Stimulated activated CD8-positive, alpha-beta memory T cell treated with anti-CD3 and anti-CD28 coated beads, Interleukin-7, amount 100 ng/mL, for 1 hour (primary cell): ENCODE measurements around the gene KRI1.

Source experiments
- DNase-seq, 2 donors: peaks; one replicate each; pipeline ENCODE4 v3.0.0-alpha.2; 2020; ENCODE audit warnings: low read depth in 2 of 2

KRI1 gene

DNA sequence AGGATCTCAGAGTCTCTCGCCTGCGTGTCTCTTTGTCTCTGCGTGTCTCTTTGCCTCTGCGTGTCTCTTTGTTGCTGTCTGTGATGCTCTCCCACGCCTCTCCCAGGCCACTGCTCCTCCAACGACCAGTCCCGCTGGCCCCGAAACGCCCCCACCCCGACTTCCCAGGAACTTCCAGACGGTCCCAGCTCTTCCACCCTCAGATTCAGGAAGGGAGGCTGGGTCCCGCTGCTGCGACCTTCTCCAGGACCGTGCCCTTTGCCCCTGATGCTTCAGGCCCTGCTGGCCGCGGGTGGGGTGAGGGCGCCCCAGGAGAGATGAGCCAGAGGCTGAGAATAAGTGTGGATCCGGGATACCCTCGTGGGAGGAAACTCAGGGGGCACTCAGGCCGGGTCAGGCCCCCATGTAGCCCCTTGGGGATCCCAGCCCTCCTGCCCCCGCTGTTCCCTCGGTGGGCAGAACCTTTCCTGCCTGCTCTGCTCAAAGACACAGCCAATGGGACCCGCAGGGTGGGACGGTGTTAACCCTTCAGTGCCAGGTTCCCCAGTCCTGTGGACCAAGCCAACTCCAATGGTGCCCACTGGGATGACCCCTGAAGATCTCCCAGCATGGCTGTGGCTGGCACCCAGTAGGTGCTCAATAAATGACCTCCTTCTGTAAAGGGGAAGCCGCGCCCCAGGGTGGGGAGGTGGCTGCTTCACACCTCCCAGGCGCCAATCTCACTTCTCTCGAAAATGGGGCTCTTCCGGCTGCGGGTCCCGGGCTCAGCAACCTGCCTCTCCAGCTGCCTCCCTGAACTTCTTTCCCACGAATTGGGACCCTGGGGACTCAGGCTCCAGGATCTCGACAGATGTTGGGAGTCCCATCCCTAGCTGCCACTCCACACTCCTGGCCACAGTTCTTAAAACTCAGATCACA is 47.1 kb downstream of the KRI1 start:
- no peak for DNase-seq

DNA sequence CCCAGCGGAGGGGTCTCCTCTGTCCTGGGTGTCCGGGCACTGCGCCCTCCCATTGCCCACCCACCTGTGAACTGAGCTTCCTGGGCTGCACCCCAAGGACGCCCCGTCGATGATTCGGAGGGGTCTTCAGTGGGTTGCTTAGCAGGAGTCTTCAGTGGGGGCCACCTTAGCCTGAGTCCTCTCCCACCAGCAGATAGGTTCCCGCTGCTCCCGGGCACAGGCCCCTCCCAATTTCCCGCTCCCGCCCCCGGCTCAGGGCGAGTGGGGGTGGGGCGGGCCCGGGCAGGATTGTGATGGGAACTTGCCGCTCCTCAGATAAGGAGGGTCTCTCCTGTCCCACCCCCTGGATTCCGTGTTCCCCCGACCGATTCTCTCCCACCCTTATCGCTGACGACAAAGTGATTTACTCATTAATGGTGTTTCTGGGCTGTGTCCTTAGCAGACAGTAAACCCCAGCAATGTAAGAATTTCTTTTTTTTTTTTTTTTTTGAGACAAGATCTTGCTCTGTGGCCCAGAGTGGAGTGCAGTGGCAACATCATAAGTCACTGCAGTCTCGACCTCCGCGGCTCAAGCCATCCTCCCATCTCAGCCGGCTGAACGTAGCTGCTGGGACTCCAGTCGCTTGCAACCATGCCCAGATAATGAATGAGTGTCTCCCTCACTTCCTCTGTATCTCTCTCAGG is 47.9 kb downstream of the KRI1 start:
- DNase-seq, result no peak

DNA sequence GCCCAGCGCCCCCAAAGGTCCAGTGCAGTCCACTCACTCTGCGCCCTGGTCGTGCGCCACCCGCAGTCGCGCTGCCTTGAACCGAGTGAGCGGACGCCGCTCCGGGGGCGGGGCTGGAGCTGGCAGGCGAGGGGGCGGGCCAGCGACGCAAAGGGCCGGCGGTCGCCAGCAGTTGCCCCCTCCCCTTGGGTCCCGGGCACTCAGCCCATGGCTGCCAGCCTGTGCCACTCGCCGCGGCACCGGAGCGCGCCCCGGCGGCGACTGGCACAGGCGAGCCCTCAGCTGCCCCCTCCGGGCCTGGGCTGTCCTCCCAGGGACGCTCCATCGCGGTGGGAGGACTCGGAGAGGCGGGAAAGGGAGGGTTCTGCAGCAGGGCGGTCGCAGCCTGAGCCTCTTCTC is 48.5 kb downstream of the KRI1 start, which contains the start of gene S1PR5:
Gene S1PR5 (minus strand): TSS at position 87 of the 399 bp plus-strand sequence. CDS start 2,436 bp downstream, outside the sequence.
- no peak for DNase-seq

DNA sequence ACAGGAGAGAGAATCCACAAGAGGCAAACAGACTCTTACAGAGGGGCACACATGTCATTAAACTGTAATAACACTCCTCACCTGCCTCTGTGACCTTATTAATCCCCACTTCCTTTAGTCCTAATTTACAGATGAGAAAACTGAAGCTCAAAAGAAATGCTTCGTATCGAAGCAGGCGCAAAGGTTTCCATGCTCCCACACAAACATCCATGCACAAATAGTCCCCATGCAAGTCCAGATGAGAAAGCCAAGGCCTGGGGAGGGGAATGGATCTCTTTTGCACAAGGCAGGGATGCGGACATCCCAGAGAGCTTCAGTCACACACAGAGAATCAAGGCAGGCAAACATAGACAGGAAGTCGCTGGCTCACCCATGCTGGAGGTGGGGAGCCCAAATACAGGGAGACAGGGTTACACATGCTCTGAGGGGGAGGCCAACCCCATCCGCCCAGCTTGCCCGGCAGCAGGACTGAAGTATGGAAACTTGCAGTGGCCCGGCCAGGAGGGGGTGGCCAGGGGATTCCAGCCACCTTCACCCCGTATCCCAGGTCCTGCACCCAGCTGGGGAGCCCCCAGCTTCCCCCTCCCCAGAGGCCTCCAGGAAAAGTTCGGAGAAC is 49.0 kb downstream of the KRI1 start:
- no peak for DNase-seq

DNA sequence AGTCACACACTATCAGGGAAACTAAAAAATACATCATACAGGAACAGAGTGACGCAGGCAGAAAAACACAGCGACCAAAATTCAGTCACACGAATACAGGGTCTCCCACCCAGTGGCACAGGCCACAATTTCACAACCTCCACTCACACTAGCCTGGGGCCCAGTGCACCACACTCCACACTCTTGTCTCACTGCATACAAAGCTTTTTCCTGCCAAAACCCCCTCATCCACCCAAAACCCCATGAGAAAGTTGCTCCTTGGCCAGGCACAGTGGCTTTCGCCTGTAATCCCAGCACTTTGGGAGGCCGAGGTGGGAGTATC is 49.8 kb downstream of the KRI1 start:
- DNase-seq, result peak in 1 of 2 donors; percentile 17

DNA sequence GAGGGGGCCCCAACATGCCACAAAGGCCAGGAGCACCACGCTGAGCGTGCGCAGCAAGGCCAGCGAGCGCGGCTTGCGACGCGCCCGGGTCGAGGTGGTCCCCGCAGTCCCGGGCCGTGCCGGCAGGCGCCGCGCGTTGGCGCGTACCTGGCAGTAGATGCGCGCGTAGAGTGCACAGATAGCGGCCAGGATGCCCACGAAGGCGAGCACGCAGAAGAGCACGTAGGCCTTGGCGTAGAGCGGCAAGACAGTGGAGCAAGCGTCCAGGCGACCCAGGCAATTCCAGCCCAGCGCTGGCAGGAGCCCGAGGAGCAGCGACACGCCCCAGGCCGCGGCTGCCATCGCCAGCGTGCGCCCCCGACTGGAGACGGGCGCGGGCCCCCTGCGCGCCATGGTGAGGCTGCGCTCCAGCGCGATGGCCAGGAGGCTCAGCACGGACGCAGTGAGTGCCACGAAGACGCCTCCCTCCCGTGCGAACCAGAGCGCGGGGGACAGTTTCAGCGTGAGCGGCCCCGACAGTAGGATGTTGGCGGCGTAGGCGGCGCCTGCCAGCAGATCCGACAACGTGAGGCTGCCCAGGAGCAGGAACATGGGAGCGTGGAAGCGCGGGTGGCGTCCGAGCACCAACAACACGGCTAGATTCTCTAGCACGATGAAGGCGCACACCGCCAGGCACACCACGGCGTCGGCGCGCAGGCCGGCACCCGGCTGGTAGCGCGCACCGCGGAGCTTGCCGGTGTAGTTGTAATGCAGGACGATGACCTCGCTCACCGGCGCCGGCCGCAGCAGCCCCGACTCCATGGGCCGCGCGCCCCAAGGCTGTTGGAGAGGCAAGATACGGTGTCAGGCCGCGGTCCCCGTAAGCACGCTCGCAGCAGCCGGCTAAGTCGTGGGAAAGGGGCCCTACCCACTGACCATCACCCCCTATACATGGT is 51.3 kb downstream of the KRI1 start:
- DNase-seq, result no peak

DNA sequence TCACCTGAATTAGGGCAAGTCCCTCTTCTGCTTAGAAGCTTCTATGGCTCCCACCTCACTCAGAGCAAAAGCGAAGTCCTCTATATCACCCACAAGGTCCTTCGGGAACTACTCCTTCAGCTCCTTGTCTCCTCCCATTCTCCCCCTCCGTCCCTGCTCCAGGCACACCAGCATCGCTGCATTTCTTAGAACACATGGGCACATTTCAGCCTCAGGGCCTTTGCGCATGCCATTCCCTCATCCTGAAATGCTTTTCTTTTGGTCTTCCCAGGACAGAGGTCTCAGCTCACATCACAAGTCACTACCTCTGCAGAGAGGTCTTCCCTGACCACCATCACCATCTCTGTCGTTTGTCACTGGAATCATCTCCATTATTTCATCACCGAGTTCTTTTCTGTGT is 52.6 kb downstream of the KRI1 start:
- no peak for DNase-seq

DNA sequence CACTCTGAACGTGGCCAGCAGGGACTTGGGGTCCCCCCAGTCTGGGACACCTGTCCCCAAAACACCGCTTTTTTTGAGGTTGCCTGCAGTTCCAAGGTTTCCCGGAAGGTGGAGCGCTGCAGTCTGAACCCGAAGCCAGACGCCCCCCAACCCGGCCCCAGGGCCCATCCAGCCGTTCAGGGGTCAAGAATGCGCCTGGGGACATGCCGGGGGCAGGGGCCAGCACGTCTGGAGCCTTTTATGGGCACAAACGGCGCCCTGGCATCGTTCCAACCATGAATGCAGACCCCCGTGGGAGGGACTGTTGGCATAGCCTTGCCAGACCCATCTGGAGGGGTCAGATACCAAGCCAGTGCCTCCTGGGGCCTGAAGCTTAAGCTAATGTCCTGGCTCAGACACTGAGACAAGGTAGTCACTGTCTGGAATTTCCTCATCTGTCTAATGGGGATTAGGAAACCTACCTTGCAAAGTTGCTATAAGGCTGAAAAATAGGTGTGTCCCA is 55.5 kb downstream of the KRI1 start:
- DNase-seq, result peak in 1 of 2 donors; percentile 49

DNA sequence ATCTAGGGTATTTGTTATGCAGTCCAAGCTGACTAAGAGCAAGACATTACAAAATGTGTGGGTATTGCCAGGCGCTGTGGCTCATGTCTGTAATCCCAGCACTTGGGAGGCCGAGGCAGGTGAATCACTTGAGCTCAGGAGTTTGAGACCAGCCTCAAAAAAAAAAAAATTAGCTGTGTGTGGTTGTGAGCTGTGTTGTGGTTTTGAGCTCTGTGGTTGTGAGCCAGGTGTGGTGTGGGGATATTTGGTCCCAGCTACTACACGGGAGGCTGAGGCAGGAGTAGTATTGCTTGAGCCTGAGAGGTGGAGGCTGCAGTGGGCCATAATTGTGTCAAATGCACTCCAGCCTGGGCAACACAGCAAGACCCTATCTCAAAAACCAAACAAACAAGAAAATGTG is 57.1 kb downstream of the KRI1 start:
- no peak for DNase-seq

DNA sequence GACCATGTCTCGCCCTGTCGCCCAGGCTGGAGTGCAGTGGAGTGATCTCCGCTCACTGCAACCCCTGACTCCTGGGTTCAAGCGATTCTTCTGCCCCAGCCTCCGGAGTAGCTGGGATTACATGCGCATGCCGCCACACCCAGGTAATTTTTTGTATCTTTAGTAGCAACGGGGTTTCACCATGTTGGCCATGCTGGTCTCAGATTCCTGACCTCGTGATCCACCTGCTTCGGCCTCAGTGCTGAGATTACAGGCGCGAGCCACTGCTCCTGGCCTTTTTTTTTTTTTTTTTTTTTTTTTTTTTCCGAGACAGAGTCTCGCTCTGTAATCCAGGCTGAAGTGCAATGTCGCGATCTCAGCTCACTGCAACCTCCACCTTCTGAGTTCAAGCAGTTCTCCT is 57.8 kb downstream of the KRI1 start:
- DNase-seq, result no peak

DNA sequence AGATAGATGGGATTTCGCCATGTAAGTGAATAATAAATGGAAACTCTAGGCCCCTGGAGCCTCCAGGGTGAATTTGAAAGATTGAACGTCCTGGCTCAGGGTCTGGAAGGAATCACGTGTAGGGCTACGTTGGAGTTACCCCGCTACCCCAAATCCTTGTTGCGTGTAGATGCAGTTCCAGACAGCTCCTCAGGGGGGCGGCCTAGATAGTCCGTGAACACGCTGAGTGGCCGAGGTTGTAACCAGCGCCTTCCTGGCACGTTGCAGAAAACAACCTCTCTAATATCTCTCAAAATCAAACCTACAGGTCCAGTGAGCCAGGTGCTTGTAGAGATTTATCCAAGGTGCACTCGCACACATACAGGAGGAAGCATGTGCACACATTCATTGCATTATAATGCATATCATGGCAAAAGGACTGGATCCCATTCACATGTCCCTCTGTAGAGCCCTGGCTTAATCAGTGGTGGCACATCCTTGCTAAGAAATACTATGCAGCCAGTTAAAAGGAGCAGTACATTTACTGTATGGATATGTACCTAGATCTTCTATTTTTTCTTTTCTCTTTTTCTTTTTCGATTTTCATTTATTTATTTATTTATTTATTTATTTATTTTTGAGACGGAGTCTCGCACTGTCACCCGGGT is 60.1 kb downstream of the KRI1 start:
- peak; percentile 61 to 73 for DNase-seq
